Smooth muscle cell (in vitro differentiated cells): Measurements from ENCODE around the gene CDKN2B-AS1. TPM values are rescaled to one million over a fixed set of nuclear protein-coding genes. Genes with fewer than 3 reads are reported as not detected.

Source experiments
- DNase-seq: peaks from one replicate; lab custom pipeline; 2025; ENCODE audit not compliant: unreplicated experiment; lab: John Stamatoyannopoulos, UW
- H2AFZ ChIP-seq: fragments of 200-600 bp; sonication (generic); 2 replicates; pipeline ENCODE4 v1.6.0; 2016; ENCODE audit warnings: antibody characterized with exemption, low read depth, mild to moderate bottlenecking
- H3F3A ChIP-seq: fragments of 200-600 bp; sonication (generic); 2 replicates; pipeline ENCODE4 v1.6.0; 2017; ENCODE audit warnings: antibody characterized with exemption, low read depth
- H3K27ac ChIP-seq: fragments of 200-600 bp; sonication (generic); 2 replicates; pipeline ENCODE4 v1.5.1; 2016; ENCODE audit warnings: low read depth, mild to moderate bottlenecking
- H3K27me3 ChIP-seq: fragments of 200-600 bp; sonication (generic); 2 replicates; pipeline ENCODE4 v1.6.1; 2016; ENCODE audit warnings: low read depth, mild to moderate bottlenecking
- H3K36me3 ChIP-seq: fragments of 200-600 bp; sonication (generic); 2 replicates; pipeline ENCODE4 v1.5.1; 2016; ENCODE audit warnings: low read depth
- H3K4me1 ChIP-seq: fragments of 200-600 bp; sonication (generic); 2 replicates; pipeline ENCODE4 v1.5.1; 2016; ENCODE audit warnings: low read depth
- H3K4me2 ChIP-seq: fragments of 200-600 bp; sonication (generic); 2 replicates; pipeline ENCODE4 v1.6.0; 2016; ENCODE audit warnings: mild to moderate bottlenecking
- H3K4me3 ChIP-seq: fragments of 200-600 bp; sonication (generic); 2 replicates; pipeline ENCODE4 v1.5.1; 2016; ENCODE audit warnings: mild to moderate bottlenecking
- H3K79me2 ChIP-seq: fragments of 200-600 bp; sonication (generic); 2 replicates; pipeline ENCODE4 v1.6.0; 2016; ENCODE audit warnings: low read depth, mild to moderate bottlenecking
- H3K9ac ChIP-seq: fragments of 200-600 bp; sonication (generic); 2 replicates; pipeline ENCODE4 v1.6.0; 2016; ENCODE audit warnings: low read depth
- H3K9me3 ChIP-seq: fragments of 200-600 bp; sonication (generic); replicated peaks from 2 replicates; pipeline ENCODE4 v1.5.1; 2016; ENCODE audit warnings: low read depth
- H4K20me1 ChIP-seq: fragments of 200-600 bp; sonication (generic); 2 replicates; pipeline ENCODE4 v1.6.0; 2016; ENCODE audit warnings: low read depth
- WGBS: methylation state at CpG from one replicate; pipeline ENCODE4 v1.1.7; 2016; ENCODE audit warnings: low lambda C conversion rate; 5-methylcytosine and 5-hydroxymethylcytosine counted together
- polyA plus RNA-seq: library from polyadenylated mRNA; unstranded; fragments of >200 nt; fragmentation: Nextera tagmentation; extraction: Ambion mirVana; gene quantifications from 2 replicates; pipeline ENCODE4 v1.2.1, GENCODE V29; 2016
- total RNA-seq: library from RNA; depleted of rRNA; stranded (reverse); fragments of >200 nt; gene quantifications from 2 replicates; pipeline ENCODE4 v1.2.3, GENCODE V29; 2014
- TF ChIP-seq, protein P1 (sequence below): fragments of 200-600 bp; sonication (generic); IDR thresholded peaks from 2 replicates; pipeline ENCODE4 v1.5.1; 2017; ENCODE audit warnings: borderline replicate concordance, mild to moderate bottlenecking, antibody characterized with exemption; ENCODE audit not compliant: insufficient read depth, poor library complexity, severe bottlenecking

CDKN2B-AS1 gene
- total and polyA plus RNA-seq, 2 experiments from 2014 or later, result 32.7 to 38.5 TPM

GRCh38 chr9:22148528-22148875 is 153.9 kb downstream of the CDKN2B-AS1 start:
- H4K20me1 ChIP-seq, result no peaks in the 10 kb centered on the region
- H3K9ac ChIP-seq, result peak overlapping the region; percentile 67
- no peaks in the 10 kb centered on the region for H3K27me3 ChIP-seq
- H3K9me3 ChIP-seq, result no peaks in the 10 kb centered on the region
- H3K4me3 ChIP-seq, result no peak overlapping the region
- H3K4me1 ChIP-seq, result peaks cover 19% of the 10 kb centered on the region
- H3K36me3 ChIP-seq, result no peaks in the 10 kb centered on the region
- peaks cover 3% of the 10 kb centered on the region for H3K79me2 ChIP-seq
- no peak overlapping the region for H2AFZ ChIP-seq
- no peak for DNase-seq
- peaks cover 28% of the 10 kb centered on the region for H3F3A ChIP-seq
- H3K27ac ChIP-seq, result peak overlapping the region; percentile 93
- TF ChIP-seq, protein P1, sequence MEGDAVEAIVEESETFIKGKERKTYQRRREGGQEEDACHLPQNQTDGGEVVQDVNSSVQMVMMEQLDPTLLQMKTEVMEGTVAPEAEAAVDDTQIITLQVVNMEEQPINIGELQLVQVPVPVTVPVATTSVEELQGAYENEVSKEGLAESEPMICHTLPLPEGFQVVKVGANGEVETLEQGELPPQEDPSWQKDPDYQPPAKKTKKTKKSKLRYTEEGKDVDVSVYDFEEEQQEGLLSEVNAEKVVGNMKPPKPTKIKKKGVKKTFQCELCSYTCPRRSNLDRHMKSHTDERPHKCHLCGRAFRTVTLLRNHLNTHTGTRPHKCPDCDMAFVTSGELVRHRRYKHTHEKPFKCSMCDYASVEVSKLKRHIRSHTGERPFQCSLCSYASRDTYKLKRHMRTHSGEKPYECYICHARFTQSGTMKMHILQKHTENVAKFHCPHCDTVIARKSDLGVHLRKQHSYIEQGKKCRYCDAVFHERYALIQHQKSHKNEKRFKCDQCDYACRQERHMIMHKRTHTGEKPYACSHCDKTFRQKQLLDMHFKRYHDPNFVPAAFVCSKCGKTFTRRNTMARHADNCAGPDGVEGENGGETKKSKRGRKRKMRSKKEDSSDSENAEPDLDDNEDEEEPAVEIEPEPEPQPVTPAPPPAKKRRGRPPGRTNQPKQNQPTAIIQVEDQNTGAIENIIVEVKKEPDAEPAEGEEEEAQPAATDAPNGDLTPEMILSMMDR, result no peak
- H3K4me2 ChIP-seq, result peak overlapping the region; percentile 40

DNA sequence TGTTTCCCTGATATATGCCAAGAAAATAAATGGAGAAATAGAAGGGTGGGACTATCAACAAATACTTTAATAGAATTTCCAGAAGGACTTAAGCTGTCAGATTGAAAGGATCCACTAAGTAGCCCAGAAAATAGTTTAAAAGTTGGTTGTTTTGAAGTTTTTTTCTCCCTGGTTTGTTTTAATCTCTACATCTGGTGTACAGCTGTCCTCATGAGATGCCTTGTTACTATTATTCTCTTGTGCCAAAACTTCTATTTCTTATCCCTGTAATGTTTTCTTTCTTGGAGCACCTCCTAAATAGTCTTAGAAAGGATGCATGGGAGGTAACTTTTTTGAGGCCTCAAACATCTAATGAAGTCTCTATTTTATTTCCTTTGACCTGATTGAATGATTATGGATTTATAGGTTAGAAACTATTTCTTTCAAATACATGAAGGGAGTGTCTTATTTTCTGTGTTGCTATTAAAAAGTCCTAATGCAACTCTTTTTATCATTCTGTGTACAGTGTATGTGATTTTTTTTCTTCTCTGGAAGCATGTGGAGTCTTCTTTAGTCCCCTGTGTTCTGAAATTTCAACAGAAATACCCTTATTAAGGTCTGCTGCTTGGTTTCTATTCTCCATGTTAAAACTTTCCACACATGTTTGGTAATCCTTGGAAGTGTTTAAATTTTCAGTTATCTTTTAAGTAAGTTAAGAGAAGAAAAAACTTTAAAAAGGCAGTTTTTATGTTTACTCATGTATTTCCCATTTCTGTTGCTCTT is 154.5 kb downstream of the CDKN2B-AS1 start:
- no peak overlapping the region for H3K4me3 ChIP-seq
- DNase-seq, result no peak
- peaks cover 3% of the 10 kb centered on the region for H3K79me2 ChIP-seq
- H3K36me3 ChIP-seq, result no peaks in the 10 kb centered on the region
- no peaks in the 10 kb centered on the region for H4K20me1 ChIP-seq
- no peaks in the 10 kb centered on the region for H3K27me3 ChIP-seq
- TF ChIP-seq, protein P1, result no peak
- H3K9me3 ChIP-seq, result no peaks in the 10 kb centered on the region
- H3K4me2 ChIP-seq, result peak overlapping the region; percentile 40
- H2AFZ ChIP-seq, result no peak overlapping the region
- H3K9ac ChIP-seq, result peak overlapping the region; percentile 67
- H3K27ac ChIP-seq, result peak overlapping the region; percentile 93
- H3K4me1 ChIP-seq, result peaks cover 19% of the 10 kb centered on the region
- H3F3A ChIP-seq, result peaks cover 29% of the 10 kb centered on the region

DNA sequence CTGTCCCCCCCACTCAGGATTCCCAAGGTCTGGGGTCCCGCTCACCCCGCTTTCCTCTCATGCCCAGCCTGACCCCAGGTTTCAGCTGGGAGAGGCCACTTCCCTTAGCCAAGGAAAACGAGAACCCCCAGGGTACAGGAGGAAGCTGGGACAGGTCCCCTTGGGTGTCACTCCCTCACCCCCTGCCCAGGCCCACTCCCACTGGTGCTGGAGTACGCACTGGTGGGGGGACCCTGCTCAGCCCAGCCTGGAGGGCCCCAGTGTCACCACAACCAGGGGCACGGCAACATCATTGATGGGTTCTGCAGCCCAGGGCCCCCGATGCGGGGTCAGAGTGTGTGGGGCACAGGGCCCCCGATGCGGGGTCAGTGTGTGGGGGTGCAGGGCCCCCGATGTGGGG is 159.5 kb downstream of the CDKN2B-AS1 start:
- no peaks in the 10 kb centered on the region for H3K27me3 ChIP-seq
- H3K9me3 ChIP-seq, result no peaks in the 10 kb centered on the region
- no peak overlapping the region for H3K9ac ChIP-seq
- no peaks in the 10 kb centered on the region for H4K20me1 ChIP-seq
- no peak overlapping the region for H3K4me2 ChIP-seq
- TF ChIP-seq, protein P1, result no peak
- no peak overlapping the region for H3K27ac ChIP-seq
- peaks cover 3% of the 10 kb centered on the region for H3K79me2 ChIP-seq
- H2AFZ ChIP-seq, result no peak overlapping the region
- H3F3A ChIP-seq, result peaks cover 36% of the 10 kb centered on the region
- over 99% methylated on average over 10 of the region's 10 CpGs for WGBS
- H3K36me3 ChIP-seq, result no peaks in the 10 kb centered on the region
- peaks cover 26% of the 10 kb centered on the region for H3K4me1 ChIP-seq
- no peak for DNase-seq
- H3K4me3 ChIP-seq, result no peak overlapping the region

GRCh38 chr9:22156586-22156985 is 162.0 kb downstream of the CDKN2B-AS1 start:
- Histone ChIP-seq H3K36me3 (no peaks in the 10 kb centered on the region), H2AFZ (no peak overlapping the region), H3K79me2 (no peaks in the 10 kb centered on the region), H3K4me1 (peaks cover 20% of the 10 kb centered on the region), H3K27ac (peak overlapping the region; percentile 95), H3K9me3 (no peaks in the 10 kb centered on the region), H3F3A (peaks cover 39% of the 10 kb centered on the region), H4K20me1 (no peaks in the 10 kb centered on the region), H3K4me2 (peak overlapping the region; percentile 65), H3K9ac (peak overlapping the region; percentile 40), H3K27me3 (no peaks in the 10 kb centered on the region), H3K4me3 (no peak overlapping the region)
- DNase-seq, result no peak
- TF ChIP-seq, protein P1, result no peak
- 88% methylated on average over 6 of the region's 6 CpGs for WGBS
